Glomerular visceral epithelial cell (primary cell): ENCODE data around the gene ZNF383.
A peak's percentile ranks its signal among the peaks of the same experiment; 100 is the strongest.
"Not testable (repeated sequence)": the region's sequence is repeated elsewhere in the genome, so short reads cannot be mapped to it uniquely, and the experiment has no call there.

Experiments used
- DNase-seq: peaks from one replicate; pipeline ENCODE4 v3.0.0-alpha.2; 2016; ENCODE audit errors: extremely low spot score

ZNF383 gene

GRCh38 chr19:37217775-37218591, at the start of gene ZNF383:
TSS of gene ZNF383 (plus strand) at chr19:37218214. CDS start at chr19:37230454, 12,240 bp downstream.
- peak; percentile 86 for DNase-seq

- DNase-seq, result peak; percentile 92
Measured at GRCh38 chr19:37172368-37173366, 45.3 kb upstream of the ZNF383 start, which contains the start of gene ZNF585A. TSS of gene ZNF585A (minus strand) at chr19:37172695. CDS start at chr19:37169910, 2,785 bp downstream.

GRCh38 chr19:37186071-37186470, 31.9 kb upstream of the ZNF383 start:
- not testable (repeated sequence) for DNase-seq

- DNase-seq, result not testable (repeated sequence)
Measured at GRCh38 chr19:37195248-37195647, 22.8 kb upstream of the ZNF383 start.

- not testable (repeated sequence) for DNase-seq
Measured at GRCh38 chr19:37197115-37197514, 20.9 kb upstream of the ZNF383 start.

GRCh38 chr19:37197768-37198167, 20.2 kb upstream of the ZNF383 start:
- DNase-seq, result no peak

GRCh38 chr19:37217480-37217774, 587 bp upstream of the ZNF383 start:
- DNase-seq, result no peak

GRCh38 chr19:37218592-37218935, 550 bp downstream of the ZNF383 start:
- DNase-seq, result peak; percentile 2

- DNase-seq, result no peak
Measured at GRCh38 chr19:37220383-37220782, 2.4 kb downstream of the ZNF383 start.

- DNase-seq, result no peak
Measured at GRCh38 chr19:37221136-37221535, 3.1 kb downstream of the ZNF383 start.

- no peak for DNase-seq
Measured at GRCh38 chr19:37226248-37226647, 8.2 kb downstream of the ZNF383 start.

- DNase-seq, result no peak
Measured at GRCh38 chr19:37227996-37228395, 10.0 kb downstream of the ZNF383 start.

- no peak for DNase-seq
Measured at GRCh38 chr19:37243206-37243632, 25.2 kb downstream of the ZNF383 start.

GRCh38 chr19:37251308-37252229, 33.6 kb downstream of the ZNF383 start:
- peak; percentile 48 for DNase-seq

- DNase-seq, result not testable (repeated sequence)
Measured at GRCh38 chr19:37263028-37263427, 45.0 kb downstream of the ZNF383 start.

GRCh38 chr19:37267005-37267404, 49.0 kb downstream of the ZNF383 start:
- DNase-seq, result not testable (repeated sequence)

GRCh38 chr19:37267755-37268154, 49.7 kb downstream of the ZNF383 start:
- not testable (repeated sequence) for DNase-seq

GRCh38 chr19:37280656-37281055, 62.6 kb downstream of the ZNF383 start:
- not testable (repeated sequence) for DNase-seq

GRCh38 chr19:37284020-37284419, 66.0 kb downstream of the ZNF383 start:
- DNase-seq, result not testable (repeated sequence)

- not testable (repeated sequence) for DNase-seq
Measured at GRCh38 chr19:37289229-37289628, 71.2 kb downstream of the ZNF383 start.
